ENCODE results near the gene AKAP6.
"Not testable (repeated sequence)": the region's sequence is repeated elsewhere in the genome, so short reads cannot be mapped to it uniquely, and the experiment has no call there.

The AKAP6 gene

GRCh38 chr14:32576088-32576795 is 247.1 kb downstream of the AKAP6 start:
- DNase-seq (ENCODE audit: low spot score) (peak; percentile 25), FAIRE-seq (no peak)

GRCh38 chr14:32576977-32577376 is 247.9 kb downstream of the AKAP6 start:
- DNase-seq (ENCODE audit: low spot score), result no peak
- FAIRE-seq, result no peak

- no peak for FAIRE-seq
- no peak for DNase-seq (ENCODE audit: low spot score)
These were observed 249.1 kb downstream of the AKAP6 start for GRCh38 chr14:32578181-32578580.

- not testable (repeated sequence) for FAIRE-seq; DNase-seq (ENCODE audit: low spot score)
These were observed 254.3 kb downstream of the AKAP6 start for GRCh38 chr14:32583427-32583826.

GRCh38 chr14:32584079-32584478 is 255.0 kb downstream of the AKAP6 start:
- FAIRE-seq (no peak), DNase-seq (ENCODE audit: low spot score) (no peak)

GRCh38 chr14:32587461-32587860 is 258.4 kb downstream of the AKAP6 start:
- DNase-seq (ENCODE audit: low spot score) (no peak), FAIRE-seq (no peak)

- peak; percentile 39 for FAIRE-seq
- DNase-seq (ENCODE audit: low spot score), result peak; percentile 17
These were observed 259.6 kb downstream of the AKAP6 start for GRCh38 chr14:32588448-32589320.

GRCh38 chr14:32590157-32590556 is 261.1 kb downstream of the AKAP6 start:
- FAIRE-seq (no peak), DNase-seq (ENCODE audit: low spot score) (no peak)

- DNase-seq (ENCODE audit: low spot score) (no peak), FAIRE-seq (no peak)
These were observed 264.3 kb downstream of the AKAP6 start for GRCh38 chr14:32593290-32593942.

GRCh38 chr14:32594766-32595165 is 265.7 kb downstream of the AKAP6 start:
- no peak for FAIRE-seq

GRCh38 chr14:32595497-32595896 is 266.4 kb downstream of the AKAP6 start:
- DNase-seq (ENCODE audit: low spot score) (no peak), FAIRE-seq (no peak)

More at GRCh38 chr14:32594766-32595165, 265.7 kb downstream of the AKAP6 start:
- no peak for DNase-seq (ENCODE audit: low spot score)

- FAIRE-seq (no peak), DNase-seq (ENCODE audit: low spot score) (no peak)
These were observed 267.3 kb downstream of the AKAP6 start for GRCh38 chr14:32596390-32596789.

- FAIRE-seq (no peak), DNase-seq (ENCODE audit: low spot score) (no peak)
These were observed 268.7 kb downstream of the AKAP6 start for GRCh38 chr14:32597771-32598170.

- FAIRE-seq (no peak), DNase-seq (ENCODE audit: low spot score) (no peak)
These were observed 272.0 kb downstream of the AKAP6 start for GRCh38 chr14:32601069-32601468.

GRCh38 chr14:32601906-32602305 is 272.8 kb downstream of the AKAP6 start:
- no peak for FAIRE-seq

GRCh38 chr14:32602699-32603098 is 273.6 kb downstream of the AKAP6 start:
- FAIRE-seq (no peak), DNase-seq (ENCODE audit: low spot score) (no peak)

More at GRCh38 chr14:32601906-32602305, 272.8 kb downstream of the AKAP6 start:
- no peak for DNase-seq (ENCODE audit: low spot score)

GRCh38 chr14:32603992-32604565 is 275.0 kb downstream of the AKAP6 start:
- no peak for DNase-seq (ENCODE audit: low spot score)
- FAIRE-seq, result no peak

GRCh38 chr14:32606301-32606700 is 277.2 kb downstream of the AKAP6 start:
- no peak for FAIRE-seq
- DNase-seq (ENCODE audit: low spot score), result no peak

GRCh38 chr14:32607399-32607798 is 278.3 kb downstream of the AKAP6 start:
- FAIRE-seq (no peak), DNase-seq (ENCODE audit: low spot score) (no peak)

- no peak for FAIRE-seq
These were observed 279.8 kb downstream of the AKAP6 start for GRCh38 chr14:32608857-32609256.

GRCh38 chr14:32609388-32609787 is 280.3 kb downstream of the AKAP6 start:
- FAIRE-seq (no peak), DNase-seq (ENCODE audit: low spot score) (no peak)

More at GRCh38 chr14:32608857-32609256, 279.8 kb downstream of the AKAP6 start:
- DNase-seq (ENCODE audit: low spot score), result no peak

GRCh38 chr14:32611752-32612151 is 282.7 kb downstream of the AKAP6 start:
- no peak for DNase-seq (ENCODE audit: low spot score)
- FAIRE-seq, result no peak

Measured in RCC 7860 (cell line).